GM19324 (cell line): ENCODE measurements around the gene RGS6.

Experiments
- ATAC-seq: cut with Tn5 transposase; IDR thresholded peaks from one replicate; pipeline ENCODE4 v1.9.1; 2021; ENCODE audit warnings: mild to moderate bottlenecking, moderate library complexity; ENCODE audit not compliant: unreplicated experiment, low FRiP score

RGS6 gene

DNA sequence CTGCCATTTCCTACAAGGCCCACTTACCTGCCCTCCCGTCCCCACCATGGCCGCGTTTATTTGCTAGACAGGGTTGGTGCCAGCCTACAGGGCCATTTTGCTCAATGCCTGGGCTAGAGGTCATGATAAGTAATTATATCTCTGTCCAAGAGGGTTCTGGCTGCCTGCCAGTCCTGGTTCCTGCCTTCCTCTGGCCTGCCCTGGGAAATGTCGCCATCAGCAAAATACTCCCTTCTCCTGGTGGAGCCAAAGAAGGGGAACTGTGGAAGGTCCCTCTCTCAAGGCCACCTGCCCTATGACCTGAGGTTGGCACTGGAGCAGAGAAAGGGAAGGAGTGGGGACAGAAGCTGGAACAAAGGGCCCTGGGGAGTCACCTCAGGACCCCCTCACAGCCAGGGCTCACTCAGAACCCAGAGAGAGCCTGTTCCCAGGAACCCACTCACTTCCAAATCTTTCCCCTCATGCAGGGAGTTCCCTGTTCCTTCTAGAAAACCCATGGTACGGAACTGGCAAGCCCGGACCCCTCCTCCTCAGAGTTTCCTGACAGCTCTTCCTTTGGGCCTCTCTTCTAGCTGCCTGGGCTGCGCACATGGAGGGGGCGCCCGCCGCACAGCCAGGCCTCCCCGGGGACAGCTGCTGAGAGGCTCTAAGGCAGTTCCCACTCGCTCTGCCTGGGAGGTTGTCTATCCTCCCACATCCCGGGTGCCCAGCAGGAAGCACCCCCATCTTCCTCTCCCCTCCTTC lies 681.2 kb downstream of the RGS6 start:
- ATAC-seq, result no peak

DNA sequence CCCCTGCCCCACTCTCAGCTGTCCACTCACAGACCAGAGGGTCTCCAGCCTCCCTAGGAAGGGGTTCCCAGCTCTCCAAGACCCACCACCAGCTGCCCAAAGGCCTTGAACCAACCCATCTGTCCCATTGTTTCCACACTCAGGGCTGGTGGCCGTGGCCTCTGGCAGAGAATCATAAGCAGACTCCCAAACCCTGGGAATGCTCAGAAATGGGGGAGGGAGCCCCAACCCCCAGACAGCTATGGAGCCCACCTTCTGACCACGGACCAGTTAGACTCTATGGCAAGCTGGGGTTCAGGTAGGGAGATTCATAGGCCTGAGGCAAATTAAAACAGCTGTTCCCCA lies 681.7 kb downstream of the RGS6 start:
- no peak for ATAC-seq

DNA sequence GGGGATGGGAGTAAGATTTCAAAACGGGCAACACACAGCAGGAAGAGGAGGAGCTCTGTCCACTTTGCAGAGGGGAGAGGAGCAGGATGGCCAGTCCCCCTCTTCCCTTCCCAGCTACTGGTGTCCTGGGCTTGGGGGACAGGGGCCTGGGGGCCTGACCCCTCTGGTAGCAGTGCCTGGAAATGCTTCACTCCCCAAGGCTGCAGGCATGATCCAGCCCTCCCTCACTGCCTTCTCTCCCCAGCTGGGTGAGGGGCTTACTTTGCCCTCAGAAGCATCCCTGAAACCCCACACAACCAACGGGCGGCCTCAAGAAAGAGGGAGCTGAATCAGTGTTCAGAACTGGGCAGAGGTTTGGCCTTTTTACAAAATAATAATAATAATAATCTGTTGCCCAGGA lies 682.1 kb downstream of the RGS6 start:
- ATAC-seq, result no peak

DNA sequence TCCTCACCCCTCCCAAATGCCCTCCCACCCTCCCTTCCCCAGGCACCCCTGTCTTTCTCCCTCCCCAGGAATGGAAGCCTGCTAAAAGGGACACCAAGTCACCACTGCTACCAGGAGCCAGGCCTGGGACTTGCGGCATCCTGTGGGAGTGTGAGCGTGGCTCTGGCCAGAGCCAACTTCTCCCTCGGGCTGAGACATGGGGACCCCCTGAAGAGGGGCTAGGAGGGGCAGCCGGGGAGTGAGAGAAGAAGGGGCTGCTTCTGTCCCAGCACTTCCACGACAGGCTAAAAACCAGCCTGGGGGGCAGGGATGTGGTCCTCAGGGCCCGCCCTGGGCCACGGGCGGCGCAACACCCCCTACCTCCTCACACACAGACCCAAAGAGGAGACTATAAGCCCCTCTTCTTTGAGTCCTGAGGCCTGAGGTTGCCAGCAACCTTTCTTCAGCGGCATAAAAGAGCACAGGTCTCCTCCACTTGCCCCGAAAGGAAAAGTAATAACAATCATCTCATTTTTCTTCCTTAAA lies 682.7 kb downstream of the RGS6 start:
- no peak for ATAC-seq

DNA sequence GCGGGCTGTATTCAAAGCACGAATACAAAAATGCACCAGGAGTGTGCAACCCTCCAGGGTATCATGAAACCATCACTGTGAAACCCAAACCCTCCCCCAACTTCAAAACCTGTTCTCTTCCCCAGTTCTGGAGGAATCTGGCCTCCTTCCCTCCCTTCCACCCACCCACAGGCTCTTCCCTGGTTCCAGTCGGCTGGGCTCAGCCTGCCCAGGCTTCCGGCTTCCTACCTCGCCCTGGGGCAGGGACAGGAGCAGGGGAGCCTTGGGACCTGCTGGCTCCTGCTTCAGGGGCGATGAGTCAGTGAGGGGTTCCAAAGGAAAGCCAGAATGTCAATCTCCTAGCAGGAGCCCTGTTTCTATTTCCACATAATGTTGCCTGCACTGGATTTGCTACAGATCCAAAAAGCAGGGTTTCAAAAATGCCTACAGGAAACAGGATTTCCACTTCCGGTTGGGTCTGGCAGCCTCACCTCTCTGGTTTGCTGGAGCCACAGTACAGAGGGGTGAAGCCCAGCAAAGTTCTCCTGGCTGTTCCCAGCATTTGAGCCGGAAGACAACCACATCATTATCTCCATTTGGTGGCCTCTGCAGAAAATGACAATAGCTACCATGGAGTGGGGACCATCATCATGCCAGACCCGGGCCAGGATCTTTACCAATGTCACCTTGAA lies 683.4 kb downstream of the RGS6 start:
- ATAC-seq, result no peak
